Fibroblast of skin of back (primary cell): ENCODE data around the gene DDT.
"Not testable (repeated sequence)": the region's sequence is repeated elsewhere in the genome, so short reads cannot be mapped to it uniquely, and the experiment has no call there.

Experiments
- DNase-seq: peaks from one replicate; pipeline ENCODE4 v3.0.0-alpha.2; 2013

DDT gene

DNA sequence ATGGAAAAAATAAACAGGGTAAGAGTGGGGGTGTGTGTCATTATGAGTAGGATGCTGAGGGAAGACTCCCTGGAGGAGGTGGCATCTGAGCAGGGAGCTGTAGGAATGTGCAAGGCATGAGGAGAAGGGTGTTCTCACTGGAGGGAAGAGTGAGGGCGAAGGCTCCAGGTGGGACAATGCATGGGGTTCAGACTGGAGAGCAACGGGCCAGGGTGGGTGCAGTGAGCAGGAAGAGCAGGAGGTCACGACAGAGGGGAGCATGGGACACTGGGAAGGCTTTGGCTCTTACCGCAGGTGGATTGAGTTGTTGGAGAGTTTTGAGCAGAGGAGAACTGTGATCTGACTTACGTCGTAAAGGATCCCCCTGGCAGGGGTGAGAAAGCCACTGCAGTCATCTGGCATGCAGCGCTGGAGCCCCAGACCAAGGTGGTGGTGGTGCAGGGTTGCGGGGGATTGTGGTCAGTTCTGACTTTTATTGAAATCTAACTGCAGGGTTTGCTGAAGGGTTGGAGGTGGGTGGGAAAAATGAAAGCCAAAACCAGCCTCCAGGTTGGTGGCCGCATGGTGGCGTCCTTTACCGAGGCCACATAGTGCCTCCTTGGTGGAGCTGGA lies 21.3 kb downstream of the DDT start:
- not testable (repeated sequence) for DNase-seq

DNA sequence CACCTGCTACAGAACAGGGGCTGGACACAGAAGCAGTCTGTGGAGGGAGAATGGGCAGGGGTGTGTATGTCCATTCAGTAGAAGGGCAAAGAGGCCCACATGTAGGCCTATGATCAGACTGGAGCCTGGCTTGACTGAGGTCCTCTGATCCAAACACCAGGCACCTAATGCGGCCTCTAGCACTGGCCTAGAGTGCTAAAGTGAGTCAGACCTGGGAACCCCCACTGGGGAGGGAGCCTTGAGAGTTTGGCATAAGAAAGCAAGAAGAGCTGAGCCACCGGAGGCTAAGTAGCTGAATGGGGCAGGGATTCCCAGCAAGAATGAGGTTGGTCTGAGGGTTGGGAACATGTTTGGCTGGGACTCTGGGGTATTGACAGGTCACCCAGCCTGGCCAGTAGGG lies 22.9 kb downstream of the DDT start:
- not testable (repeated sequence) for DNase-seq

DNA sequence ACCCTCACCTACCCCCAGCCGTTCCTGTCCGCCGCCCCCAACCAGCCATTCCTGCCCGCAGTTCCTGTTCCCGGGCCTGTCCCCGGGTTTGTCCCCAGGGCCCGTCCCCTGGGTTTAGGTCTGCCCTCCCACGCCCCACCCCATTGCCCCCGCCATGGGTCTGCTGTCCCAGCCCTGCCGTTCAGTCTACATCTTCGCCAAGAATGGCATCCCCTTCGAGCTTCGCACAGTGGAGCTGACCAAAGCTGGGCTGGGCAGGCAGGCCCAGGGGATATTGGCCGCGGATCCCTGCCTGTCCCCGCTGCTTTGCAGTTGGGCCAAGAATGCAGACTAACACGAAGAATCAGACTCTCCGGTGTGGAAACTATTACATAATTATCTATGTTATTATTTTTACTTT lies 24.5 kb downstream of the DDT start:
- not testable (repeated sequence) for DNase-seq

DNA sequence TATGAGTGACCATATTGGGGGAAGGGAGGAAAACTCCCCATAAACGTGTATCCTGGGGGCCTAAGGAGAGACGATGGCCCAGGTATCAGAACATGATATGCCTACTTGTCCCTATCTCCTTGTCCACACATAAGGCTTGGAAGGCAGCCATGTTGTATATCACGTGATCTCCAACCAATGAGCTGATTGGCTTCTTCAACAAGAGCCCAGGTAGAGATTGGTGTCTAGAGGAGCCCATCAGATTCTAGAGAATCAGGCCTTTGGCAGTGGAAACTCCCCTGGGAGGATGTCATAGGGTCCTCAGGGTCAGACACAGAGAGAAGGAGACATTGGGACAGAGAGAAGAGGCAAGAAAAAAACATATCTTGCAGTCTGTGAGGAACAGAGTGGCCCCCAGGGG lies 26.9 kb downstream of the DDT start:
- not testable (repeated sequence) for DNase-seq

DNA sequence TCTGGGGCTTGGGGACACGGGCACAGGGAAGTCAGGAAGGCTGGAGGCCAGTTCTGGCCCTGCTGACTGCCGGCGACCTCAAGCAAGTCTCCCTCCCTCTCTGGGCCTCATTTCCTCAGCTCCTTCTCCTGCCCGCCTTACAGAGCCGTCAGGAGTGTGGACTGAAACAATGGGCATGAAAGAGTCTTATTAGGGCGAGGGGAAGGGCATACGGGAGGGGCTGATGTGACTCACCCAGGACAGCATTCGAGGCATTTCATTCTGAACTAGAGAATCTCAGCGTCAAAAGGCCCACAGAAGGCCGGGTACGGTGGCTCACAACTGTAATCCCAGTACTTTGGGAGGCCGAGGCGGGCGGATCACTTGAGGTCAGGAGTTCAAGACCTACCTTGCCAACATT lies 34.1 kb downstream of the DDT start:
- DNase-seq: not testable (repeated sequence)

DNA sequence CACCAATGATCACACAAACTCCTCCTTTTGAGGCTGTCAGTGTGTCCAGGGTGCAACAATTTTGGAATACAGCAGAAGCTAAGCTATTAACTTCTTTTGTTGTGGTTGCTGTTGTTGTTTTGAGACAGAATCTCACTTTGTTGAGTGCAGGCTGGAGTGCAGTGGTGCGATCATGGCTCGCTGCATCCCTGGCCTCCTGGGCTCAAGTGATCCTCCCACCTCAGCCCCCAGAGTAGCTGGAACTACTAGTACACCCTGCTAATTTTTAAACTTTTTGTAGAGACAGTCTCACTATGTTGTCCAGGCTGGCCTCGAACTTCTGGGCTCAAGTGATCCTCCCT lies 35.3 kb downstream of the DDT start:
- no peak for DNase-seq

DNA sequence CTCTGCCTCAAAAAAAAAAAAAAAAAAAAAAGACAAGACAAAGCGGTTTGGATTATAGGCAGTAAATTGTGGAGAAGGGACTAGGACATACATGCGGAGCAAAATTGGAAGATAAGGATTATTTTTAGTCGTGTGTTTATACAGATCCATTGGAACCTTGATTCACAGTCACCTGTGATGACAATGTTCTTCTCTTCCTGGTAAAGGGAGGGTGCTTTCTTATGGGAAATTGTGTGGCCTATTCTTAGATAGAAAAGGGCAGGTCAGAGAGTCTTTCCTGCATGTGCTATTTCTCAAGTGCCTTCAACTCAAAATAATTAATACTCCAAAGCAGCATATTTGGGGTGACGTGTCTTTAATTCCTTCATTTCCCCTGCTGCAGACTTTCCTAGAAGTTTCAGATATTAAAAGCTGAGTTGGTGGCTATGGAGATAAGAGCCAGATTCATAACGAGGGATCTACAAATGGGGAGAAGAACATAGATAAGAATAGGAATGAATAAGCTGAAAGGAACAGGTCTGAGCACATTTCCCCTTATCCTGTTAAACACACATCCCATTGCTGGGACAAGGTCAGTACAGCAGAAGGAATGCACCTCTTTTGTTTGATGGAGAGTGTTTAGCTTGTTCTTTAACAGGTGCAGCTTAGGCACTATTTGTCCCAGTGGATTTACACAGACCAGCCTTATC lies 35.8 kb downstream of the DDT start:
- DNase-seq: no peak

DNA sequence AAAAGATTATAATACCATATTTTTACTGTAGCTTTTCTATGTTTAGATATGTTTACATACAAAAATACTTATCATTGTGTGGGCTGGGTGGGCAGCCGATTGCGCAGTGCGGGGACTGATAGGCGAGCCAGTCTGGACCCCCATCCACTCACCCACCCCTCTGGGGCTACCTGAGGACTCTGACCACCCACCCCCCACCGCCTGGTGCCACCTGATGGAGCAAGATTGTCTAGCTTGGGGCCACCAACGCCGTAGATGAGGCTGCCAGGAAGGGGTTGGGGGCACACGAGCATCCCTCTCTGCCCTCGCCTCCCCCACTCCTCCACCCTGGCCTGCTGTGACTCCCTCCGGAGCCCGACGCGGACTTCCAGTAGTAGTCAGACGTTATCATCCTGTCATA lies 47.7 kb downstream of the DDT start:
- no peak for DNase-seq

DNA sequence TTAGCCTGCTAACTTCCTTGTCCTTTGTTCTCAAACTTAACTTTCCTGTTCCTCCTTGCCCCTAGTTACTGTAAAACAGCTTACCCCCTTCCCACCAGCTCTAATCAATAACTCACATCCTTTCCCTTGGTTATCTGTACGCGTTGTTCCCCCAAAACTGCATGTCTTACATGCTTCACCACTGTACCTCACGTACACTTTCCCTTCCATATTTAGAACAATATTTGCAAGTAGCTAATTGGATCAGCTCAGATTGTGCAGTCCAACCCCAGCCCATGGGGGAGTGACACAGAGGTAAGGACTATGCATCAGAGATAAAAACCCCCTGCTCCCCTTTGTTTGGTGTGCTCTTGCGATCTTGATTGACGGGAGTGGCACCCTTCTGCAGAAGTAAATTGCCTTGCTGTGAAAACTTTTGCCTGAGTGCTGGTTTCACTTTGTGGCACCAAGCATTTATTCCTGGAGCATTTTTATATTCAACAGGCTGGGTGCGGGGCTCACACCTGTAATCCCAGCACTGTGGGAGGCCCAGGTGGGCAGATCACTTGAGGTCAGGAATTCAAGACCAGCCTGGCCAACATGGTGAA lies 49.1 kb downstream of the DDT start:
- no peak for DNase-seq

DNA sequence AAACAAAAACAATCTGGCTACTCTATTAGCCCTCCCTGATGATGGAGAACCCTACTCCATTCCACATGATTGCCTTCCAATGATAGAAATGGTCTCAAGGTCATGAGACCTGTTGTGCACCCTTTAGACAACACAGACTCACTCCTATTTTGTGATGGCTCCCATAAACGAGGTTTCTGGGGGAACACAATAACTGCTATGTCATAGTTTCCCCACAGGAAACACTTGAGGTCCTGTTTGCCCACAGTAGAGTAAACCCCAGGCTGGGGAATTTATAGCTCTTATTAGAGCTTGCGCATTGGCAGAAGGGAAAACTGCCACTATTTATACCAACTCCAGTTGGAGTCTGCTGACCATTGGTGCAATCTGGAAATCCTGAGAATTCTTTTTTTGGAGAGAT lies 51.3 kb downstream of the DDT start:
- DNase-seq: no peak

DNA sequence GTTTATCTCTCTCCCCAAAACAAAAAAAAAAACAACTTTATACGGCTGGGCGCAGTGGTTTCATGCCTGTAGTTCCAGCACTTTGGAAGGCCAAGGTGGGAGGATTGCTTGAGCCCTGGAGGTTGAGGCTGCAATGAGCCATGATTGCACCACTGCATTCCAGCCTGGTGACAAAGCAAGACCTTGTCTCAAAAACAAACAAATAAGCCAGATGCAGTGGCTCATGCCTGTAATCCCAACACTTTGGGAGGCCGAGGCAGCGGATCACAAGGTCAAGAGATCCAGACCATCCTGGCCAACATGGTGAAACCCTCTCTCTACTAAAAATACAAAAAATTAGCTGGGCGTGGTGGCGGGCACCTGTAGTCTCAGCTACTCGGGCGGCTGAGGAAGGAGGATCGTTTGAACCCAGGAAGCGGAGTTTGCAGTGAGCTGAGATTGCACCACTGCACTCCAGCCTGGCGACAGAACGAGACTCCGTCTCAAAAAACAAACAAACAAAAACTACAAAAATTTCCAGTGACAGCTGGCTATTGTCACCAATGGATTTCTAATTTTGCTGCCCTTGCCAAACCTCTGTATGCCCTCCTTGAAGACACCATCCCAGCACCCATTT lies 52.5 kb downstream of the DDT start:
- DNase-seq: peak; percentile 33
